ENCODE data around the gene CARF. TPM values are rescaled to one million over a fixed set of nuclear protein-coding genes. Genes with fewer than 3 reads are reported as not detected.

The CARF gene
- total and polyA plus RNA-seq, 2 donors (not counting 1 experiment from before 2014, with no cell fraction given): 11.3 to 27.5 TPM

- H3K36me3 ChIP-seq (replicated peaks in 1 of 2; ENCODE audit: control extremely low read depth in 1 of 2, control insufficient read depth in 1 of 2, extremely low read depth in 1 of 2, insufficient read depth in 2 of 2, low read length in 1 of 2): peaks cover 0 to 1% of the 10 kb centered on the region in 2 experiments
- H3K9me3 ChIP-seq (ENCODE audit: control extremely low read depth in 1 of 3, control insufficient read depth in 2 of 3, insufficient read depth in 1 of 3, low read length in 2 of 3): no peaks in the 10 kb centered on the region
- POLR2A ChIA-PET: no interaction called here
- H3K79me2 ChIP-seq (ENCODE audit: control insufficient read depth, insufficient read depth, low read length): peaks cover 33% of the 10 kb centered on the region
- H3K9me3 Mint-ChIP-seq (ENCODE audit: insufficient read depth): no peaks in the 10 kb centered on the region
- no peak overlapping the region for H2AFZ ChIP-seq (ENCODE audit: insufficient read depth, low read depth, low read length, poor library complexity, severe bottlenecking)
- intact Hi-C loops (cut with micrococcal nuclease): no loop called here
- no peak overlapping the region for H3K4me2 ChIP-seq (replicated peaks; ENCODE audit: low read depth, low read length, poor library complexity, severe bottlenecking)
- ATAC-seq (ENCODE audit: low read depth) (no peak), DNase-seq (no peak)
- H3K9ac ChIP-seq (ENCODE audit: low read length): no peak overlapping the region
- peak overlapping the region; percentile 12 for H3K27ac Mint-ChIP-seq
- H3K27ac ChIP-seq (ENCODE audit: low read length in 2 of 2): no peak overlapping the region
- peaks cover 14% of the 10 kb centered on the region for H4K20me1 ChIP-seq (ENCODE audit: control insufficient read depth, insufficient read depth, low read length, poor library complexity, severe bottlenecking)
- no peak for TF ChIP-seq EZH2 (IDR thresholded peaks at IDR 0.05; ENCODE audit: borderline replicate concordance, insufficient read depth, low read depth, low read length, poor library complexity, severe bottlenecking)
- TF ChIP-seq CTCF (IDR thresholded peaks at IDR 0.05): no peak
- no peaks in the 10 kb centered on the region for H3K27me3 Mint-ChIP-seq
- H3K27me3 ChIP-seq (replicated peaks in 1 of 4; ENCODE audit: control extremely low read depth in 1 of 4, control insufficient read depth in 3 of 4, insufficient read depth in 4 of 4, low read length in 3 of 4): no peaks in the 10 kb centered on the region
- peaks cover 5 to 10% of the 10 kb centered on the region in 2 donors for H3K4me1 ChIP-seq (ENCODE audit: control insufficient read depth in 2 of 2, insufficient read depth in 2 of 2, low read length in 2 of 2)
- H3K4me1 Mint-ChIP-seq: peaks cover 23% of the 10 kb centered on the region
- CTCF ChIA-PET: interaction anchor here (3.5 kb wide), 1 partner anchor 38 kb away, joined by 13 read pairs; the partner anchor contains the start of gene ICA1L
- H3K4me3 Mint-ChIP-seq: no peak overlapping the region
- WGBS (ENCODE audit: insufficient coverage): 92% methylated on average over 5 of the region's 5 CpGs
- H3K4me3 ChIP-seq (ENCODE audit: control extremely low read depth in 1 of 5, extremely low read depth in 1 of 5, insufficient read depth in 1 of 5, low read depth in 2 of 5, low read length in 4 of 5): no peak overlapping the region
Observed at GRCh38 chr2:202908186-202908585, 3.9 kb upstream of the CARF start.

GRCh38 chr2:202909394-202910192, 2.5 kb upstream of the CARF start:
- H4K20me1 ChIP-seq (ENCODE audit: control insufficient read depth, insufficient read depth, low read length, poor library complexity, severe bottlenecking): peaks cover 14% of the 10 kb centered on the region
- POLR2A ChIA-PET: interaction anchor here (0.6 kb wide), 2 partner anchors 123 to 468 kb away, joined by 3 to 7 read pairs; no protein-coding TSS in a partner anchor
- H3K27me3 ChIP-seq (replicated peaks in 1 of 4; ENCODE audit: control extremely low read depth in 1 of 4, control insufficient read depth in 3 of 4, insufficient read depth in 4 of 4, low read length in 3 of 4): no peaks in the 10 kb centered on the region
- H3K36me3 ChIP-seq (replicated peaks in 1 of 2; ENCODE audit: control extremely low read depth in 1 of 2, control insufficient read depth in 1 of 2, extremely low read depth in 1 of 2, insufficient read depth in 2 of 2, low read length in 1 of 2): peaks cover 0 to 1% of the 10 kb centered on the region in 2 experiments
- intact Hi-C loops (cut with micrococcal nuclease): loop anchor here (2.0 to 10.0 kb wide), 3 partner anchors 275 to 875 kb away; partner anchors contain the start of genes FAM117B and FZD7
- Mint-ChIP-seq H3K27ac (no peak overlapping the region), H3K4me1 (peaks cover 24% of the 10 kb centered on the region), H3K9me3 (ENCODE audit: insufficient read depth) (no peaks in the 10 kb centered on the region), H3K27me3 (no peaks in the 10 kb centered on the region), H3K4me3 (peak overlapping the region; percentile 52)
- no peak overlapping the region for H3K27ac ChIP-seq (ENCODE audit: low read length in 2 of 2)
- CTCF ChIA-PET: interaction anchor here (0.6 to 3.5 kb wide), 3 partner anchors 39 to 336 kb away, joined by 4 to 15 read pairs (median 13); partner anchors contain the start of genes CYP20A1 and ICA1L
- H3K4me1 ChIP-seq (ENCODE audit: control insufficient read depth in 2 of 2, insufficient read depth in 2 of 2, low read length in 2 of 2): peaks cover 5 to 11% of the 10 kb centered on the region in 2 donors
- H3K4me2 ChIP-seq (replicated peaks; ENCODE audit: low read depth, low read length, poor library complexity, severe bottlenecking): no peak overlapping the region
- peaks cover 33% of the 10 kb centered on the region for H3K79me2 ChIP-seq (ENCODE audit: control insufficient read depth, insufficient read depth, low read length)
- DNase-seq: no peak
- no peak overlapping the region for H2AFZ ChIP-seq (ENCODE audit: insufficient read depth, low read depth, low read length, poor library complexity, severe bottlenecking)
- WGBS (ENCODE audit: insufficient coverage): 100% methylated on average over 3 of the region's 6 CpGs
- H3K9ac ChIP-seq (ENCODE audit: low read length): no peak overlapping the region
- no peak overlapping the region for H3K4me3 ChIP-seq (ENCODE audit: control extremely low read depth in 1 of 5, extremely low read depth in 1 of 5, insufficient read depth in 1 of 5, low read depth in 2 of 5, low read length in 4 of 5)
- no peaks in the 10 kb centered on the region for H3K9me3 ChIP-seq (ENCODE audit: control extremely low read depth in 1 of 3, control insufficient read depth in 2 of 3, insufficient read depth in 1 of 3, low read length in 2 of 3)
- ATAC-seq (ENCODE audit: low read depth): no peak
- TF ChIP-seq EZH2 (IDR thresholded peaks at IDR 0.05; ENCODE audit: borderline replicate concordance, insufficient read depth, low read depth, low read length, poor library complexity, severe bottlenecking) (no peak), CTCF (IDR thresholded peaks at IDR 0.05) (no peak)
